ENCODE results near the gene ZNF334. TPM values are rescaled to one million over a fixed set of nuclear protein-coding genes. Genes with fewer than 3 reads are reported as not detected.

ZNF334 gene
- total RNA-seq, 4 donors from 2014 or later: 1.3 to 19.6 (median 5.8) TPM

DNA sequence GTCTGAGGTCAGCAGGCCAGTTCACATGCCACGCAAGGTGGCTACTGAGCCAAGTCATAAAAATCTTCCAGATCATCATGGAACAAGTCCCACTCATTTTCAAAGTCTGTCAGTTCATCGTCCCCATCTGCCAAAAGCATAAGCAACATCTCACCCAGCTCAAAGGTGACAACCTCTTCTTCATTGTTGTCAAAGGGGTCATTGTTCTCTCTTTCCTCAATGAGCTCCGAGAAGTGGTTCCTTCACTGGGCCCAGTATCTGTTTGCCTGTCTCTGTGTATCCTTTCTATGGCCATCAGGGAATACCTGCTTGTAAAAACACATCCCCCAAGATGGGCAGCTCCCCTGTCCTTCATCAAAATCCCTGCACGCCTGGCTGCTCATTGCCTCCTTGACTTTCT, 49.5 kb downstream of the ZNF334 start:
- DNase-seq: no peak
- Histone ChIP-seq H3K9me3 (no peaks in the 10 kb centered on the region), H3K4me1 (no peaks in the 10 kb centered on the region), H3K4me3 (no peak overlapping the region), H3K27ac (no peak overlapping the region), H3K36me3 (no peaks in the 10 kb centered on the region), H3K27me3 (no peaks in the 10 kb centered on the region)
- no peak for TF ChIP-seq CTCF (IDR thresholded peaks at IDR 0.05)
- TF ChIP-seq POLR2A (IDR thresholded peaks at IDR 0.05): no peak
- intact Hi-C loops (cut with DNase I; ENCODE audit: low total_unique reads): no loop called here

DNA sequence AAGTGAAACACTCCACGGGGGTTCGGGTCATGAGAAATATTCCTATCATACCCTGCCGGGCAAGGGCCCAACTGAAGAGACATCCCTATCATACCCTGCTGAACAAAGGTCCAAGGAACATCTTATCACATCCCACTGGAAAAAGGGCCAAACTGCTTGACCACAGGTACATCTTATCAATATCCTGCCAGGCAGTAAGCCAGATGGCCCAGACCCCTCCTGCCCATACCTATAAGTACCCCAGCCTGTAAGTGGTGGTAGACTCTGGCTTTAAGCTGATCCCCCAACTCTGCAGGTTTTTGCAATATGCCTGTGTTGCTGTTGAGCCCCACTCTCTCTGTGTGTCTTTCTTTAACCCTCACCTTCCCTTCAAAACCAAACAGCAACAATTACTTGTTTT, 51.6 kb downstream of the ZNF334 start:
- no peaks in the 10 kb centered on the region for H3K27me3 ChIP-seq
- H3K36me3 ChIP-seq: no peaks in the 10 kb centered on the region
- no peaks in the 10 kb centered on the region for H3K9me3 ChIP-seq
- intact Hi-C loops (cut with DNase I; ENCODE audit: low total_unique reads): no loop called here
- H3K4me1 ChIP-seq: no peaks in the 10 kb centered on the region
- DNase-seq: no peak
- TF ChIP-seq CTCF (IDR thresholded peaks at IDR 0.05): no peak
- TF ChIP-seq POLR2A (IDR thresholded peaks at IDR 0.05): no peak
- no peak overlapping the region for H3K4me3 ChIP-seq
- H3K27ac ChIP-seq: no peak overlapping the region

- TF ChIP-seq CTCF (IDR thresholded peaks at IDR 0.05) (no peak), POLR2A (IDR thresholded peaks at IDR 0.05) (no peak)
- no peak for DNase-seq
- Histone ChIP-seq H3K4me1 (no peaks in the 10 kb centered on the region), H3K36me3 (no peaks in the 10 kb centered on the region), H3K27ac (no peak overlapping the region), H3K9me3 (no peaks in the 10 kb centered on the region), H3K27me3 (no peaks in the 10 kb centered on the region), H3K4me3 (no peak overlapping the region)
- intact Hi-C loops (cut with DNase I; ENCODE audit: low total_unique reads): no loop called here
Observed at GRCh38 chr20:46458866-46459750, 54.3 kb downstream of the ZNF334 start.

GRCh38 chr20:46456255-46457028, 56.9 kb downstream of the ZNF334 start:
- Histone ChIP-seq H3K27ac (no peak overlapping the region), H3K36me3 (no peaks in the 10 kb centered on the region), H3K4me3 (no peak overlapping the region), H3K4me1 (no peaks in the 10 kb centered on the region), H3K27me3 (no peaks in the 10 kb centered on the region), H3K9me3 (no peaks in the 10 kb centered on the region)
- no peak for DNase-seq
- intact Hi-C loops (cut with DNase I; ENCODE audit: low total_unique reads): no loop called here
- TF ChIP-seq CTCF (IDR thresholded peaks at IDR 0.05): no peak

DNA sequence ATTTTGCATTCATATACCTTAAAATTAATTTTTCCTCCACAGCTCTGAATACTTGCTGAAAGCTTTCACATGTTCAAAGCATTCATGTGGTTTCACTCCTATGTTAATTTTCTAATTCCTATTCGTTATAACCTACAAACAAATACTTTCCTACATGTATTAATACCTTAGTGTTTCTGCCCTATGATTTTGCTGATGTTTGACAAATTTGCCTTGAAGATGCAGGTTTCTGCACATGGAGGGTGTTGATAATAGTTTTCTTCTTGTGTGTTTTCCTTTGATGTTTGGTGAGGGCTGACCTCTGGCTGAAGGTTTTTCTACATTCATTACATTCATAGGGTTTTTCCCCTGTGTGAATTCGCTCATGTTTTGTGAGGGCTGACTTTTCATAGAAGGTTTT, 57.6 kb downstream of the ZNF334 start:
- H3K27me3 ChIP-seq: no peaks in the 10 kb centered on the region
- no peak overlapping the region for H3K27ac ChIP-seq
- TF ChIP-seq CTCF (IDR thresholded peaks at IDR 0.05) (no peak), POLR2A (IDR thresholded peaks at IDR 0.05) (no peak)
- no peaks in the 10 kb centered on the region for H3K9me3 ChIP-seq
- DNase-seq: no peak
- no peak overlapping the region for H3K4me3 ChIP-seq
- H3K4me1 ChIP-seq: no peaks in the 10 kb centered on the region
- no peaks in the 10 kb centered on the region for H3K36me3 ChIP-seq
- intact Hi-C loops (cut with DNase I; ENCODE audit: low total_unique reads): no loop called here

Measured in uterus (tissue), 4 donors.